Measurements from ENCODE around the gene WNT3A.

The WNT3A gene

DNA sequence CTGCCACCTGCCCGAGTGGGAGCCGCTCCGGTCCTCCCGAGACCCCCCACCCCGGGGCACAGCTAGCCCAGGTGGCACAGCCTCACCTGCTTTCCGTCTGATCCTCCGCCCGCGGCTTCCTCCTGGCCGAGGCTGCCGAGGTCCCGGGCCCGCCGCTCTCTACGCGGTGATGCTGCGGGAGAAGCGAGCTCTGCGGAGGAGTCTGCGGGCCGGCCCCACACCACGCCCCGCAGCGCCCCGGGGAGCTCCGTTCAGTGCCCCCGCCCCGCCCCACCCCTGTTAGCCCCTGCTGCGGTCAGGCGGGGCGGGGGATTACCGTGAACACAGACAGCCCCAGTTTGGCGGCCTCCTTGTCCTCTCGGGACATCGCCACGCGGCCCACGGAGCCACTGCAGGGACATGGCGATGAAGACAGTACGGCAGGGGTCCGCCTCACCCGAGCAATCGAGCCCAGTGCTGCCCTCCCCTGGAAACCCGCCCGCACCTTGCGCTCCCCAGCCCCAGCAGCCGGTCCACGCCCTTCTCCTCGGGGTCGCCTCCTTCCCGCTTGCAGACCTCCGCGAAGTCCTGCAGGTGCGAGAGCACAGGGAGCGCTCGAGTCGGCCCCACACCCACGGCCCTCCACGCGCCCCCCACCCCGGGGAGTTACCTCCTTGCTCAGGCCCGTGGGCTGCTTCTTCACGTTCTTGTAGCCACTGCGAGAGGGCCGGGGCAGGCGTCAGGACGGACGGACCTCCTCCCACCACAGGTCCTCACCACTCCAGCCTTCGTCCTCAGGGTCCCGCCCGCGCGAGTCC, 95.4 kb downstream of the WNT3A start (continued):
- no peak for TF ChIP-seq ZBTB21 (tag by site-specific recombination; IDR thresholded peaks at IDR 0.05)
- TF ChIP-seq, protein P1, sequence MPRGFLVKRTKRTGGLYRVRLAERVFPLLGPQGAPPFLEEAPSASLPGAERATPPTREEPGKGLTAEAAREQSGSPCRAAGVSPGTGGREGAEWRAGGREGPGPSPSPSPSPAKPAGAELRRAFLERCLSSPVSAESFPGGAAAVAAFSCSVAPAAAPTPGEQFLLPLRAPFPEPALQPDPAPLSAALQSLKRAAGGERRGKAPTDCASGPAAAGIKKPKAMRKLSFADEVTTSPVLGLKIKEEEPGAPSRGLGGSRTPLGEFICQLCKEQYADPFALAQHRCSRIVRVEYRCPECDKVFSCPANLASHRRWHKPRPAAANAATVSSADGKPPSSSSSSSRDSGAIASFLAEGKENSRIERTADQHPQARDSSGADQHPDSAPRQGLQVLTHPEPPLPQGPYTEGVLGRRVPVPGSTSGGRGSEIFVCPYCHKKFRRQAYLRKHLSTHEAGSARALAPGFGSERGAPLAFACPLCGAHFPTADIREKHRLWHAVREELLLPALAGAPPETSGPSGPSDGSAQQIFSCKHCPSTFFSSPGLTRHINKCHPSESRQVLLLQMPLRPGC (tag by site-specific recombination; IDR thresholded peaks at IDR 0.05), result no peak; the same call in 1 of the 2 replicates
- peak; percentile 85 for TF ChIP-seq ZBTB48 (tag by site-specific recombination; IDR thresholded peaks at IDR 0.05)
- TF ChIP-seq ZNF2 (tag by site-specific recombination; IDR thresholded peaks at IDR 0.05), result no peak
- no peak for TF ChIP-seq ZNF239 (tag by site-specific recombination; IDR thresholded peaks at IDR 0.05)
- TF ChIP-seq ZEB2 (tag by site-specific recombination; IDR thresholded peaks at IDR 0.05), result peak; percentile 75; the same call in 1 of the 2 replicates
- TF ChIP-seq ZNF114 (tag by site-specific recombination; IDR thresholded peaks at IDR 0.05), result no peak
- TF ChIP-seq ZNF792 (tag by site-specific recombination; IDR thresholded peaks at IDR 0.05), result no peak; the same call in 1 of the 2 replicates
- TF ChIP-seq ZNF785 (tag by site-specific recombination; IDR thresholded peaks at IDR 0.05), result no peak
- TF ChIP-seq ZBTB20 (tag by site-specific recombination; IDR thresholded peaks at IDR 0.05), result peak; percentile 64
- TF ChIP-seq ZNF473 (tag by site-specific recombination; IDR thresholded peaks at IDR 0.05), result no peak
- TF ChIP-seq, protein P2, sequence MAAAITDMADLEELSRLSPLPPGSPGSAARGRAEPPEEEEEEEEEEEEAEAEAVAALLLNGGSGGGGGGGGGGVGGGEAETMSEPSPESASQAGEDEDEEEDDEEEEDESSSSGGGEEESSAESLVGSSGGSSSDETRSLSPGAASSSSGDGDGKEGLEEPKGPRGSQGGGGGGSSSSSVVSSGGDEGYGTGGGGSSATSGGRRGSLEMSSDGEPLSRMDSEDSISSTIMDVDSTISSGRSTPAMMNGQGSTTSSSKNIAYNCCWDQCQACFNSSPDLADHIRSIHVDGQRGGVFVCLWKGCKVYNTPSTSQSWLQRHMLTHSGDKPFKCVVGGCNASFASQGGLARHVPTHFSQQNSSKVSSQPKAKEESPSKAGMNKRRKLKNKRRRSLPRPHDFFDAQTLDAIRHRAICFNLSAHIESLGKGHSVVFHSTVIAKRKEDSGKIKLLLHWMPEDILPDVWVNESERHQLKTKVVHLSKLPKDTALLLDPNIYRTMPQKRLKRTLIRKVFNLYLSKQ (tag by site-specific recombination; IDR thresholded peaks at IDR 0.05; ENCODE audit: borderline replicate concordance), result no peak
- TF ChIP-seq ZNF146 (tag by site-specific recombination; IDR thresholded peaks at IDR 0.05), result 0 out of 2 replicates have a peak, but pooled peaks have one; percentile 1
- no peak for TF ChIP-seq MEIS1 (CRISPR knock-in tag; IDR thresholded peaks at IDR 0.05; ENCODE audit: borderline replicate concordance)
- TF ChIP-seq, protein P3, sequence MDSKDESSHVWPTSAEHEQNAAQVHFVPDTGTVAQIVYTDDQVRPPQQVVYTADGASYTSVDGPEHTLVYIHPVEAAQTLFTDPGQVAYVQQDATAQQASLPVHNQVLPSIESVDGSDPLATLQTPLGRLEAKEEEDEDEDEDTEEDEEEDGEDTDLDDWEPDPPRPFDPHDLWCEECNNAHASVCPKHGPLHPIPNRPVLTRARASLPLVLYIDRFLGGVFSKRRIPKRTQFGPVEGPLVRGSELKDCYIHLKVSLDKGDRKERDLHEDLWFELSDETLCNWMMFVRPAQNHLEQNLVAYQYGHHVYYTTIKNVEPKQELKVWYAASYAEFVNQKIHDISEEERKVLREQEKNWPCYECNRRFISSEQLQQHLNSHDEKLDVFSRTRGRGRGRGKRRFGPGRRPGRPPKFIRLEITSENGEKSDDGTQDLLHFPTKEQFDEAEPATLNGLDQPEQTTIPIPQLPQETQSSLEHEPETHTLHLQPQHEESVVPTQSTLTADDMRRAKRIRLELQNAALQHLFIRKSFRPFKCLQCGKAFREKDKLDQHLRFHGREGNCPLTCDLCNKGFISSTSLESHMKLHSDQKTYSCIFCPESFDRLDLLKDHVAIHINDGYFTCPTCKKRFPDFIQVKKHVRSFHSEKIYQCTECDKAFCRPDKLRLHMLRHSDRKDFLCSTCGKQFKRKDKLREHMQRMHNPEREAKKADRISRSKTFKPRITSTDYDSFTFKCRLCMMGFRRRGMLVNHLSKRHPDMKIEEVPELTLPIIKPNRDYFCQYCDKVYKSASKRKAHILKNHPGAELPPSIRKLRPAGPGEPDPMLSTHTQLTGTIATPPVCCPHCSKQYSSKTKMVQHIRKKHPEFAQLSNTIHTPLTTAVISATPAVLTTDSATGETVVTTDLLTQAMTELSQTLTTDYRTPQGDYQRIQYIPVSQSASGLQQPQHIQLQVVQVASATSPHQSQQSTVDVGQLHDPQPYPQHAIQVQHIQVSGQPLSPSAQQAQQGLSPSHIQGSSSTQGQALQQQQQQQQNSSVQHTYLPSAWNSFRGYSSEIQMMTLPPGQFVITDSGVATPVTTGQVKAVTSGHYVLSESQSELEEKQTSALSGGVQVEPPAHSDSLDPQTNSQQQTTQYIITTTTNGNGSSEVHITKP (tag by site-specific recombination; IDR thresholded peaks at IDR 0.05), result no peak
- peak; percentile 81 for TF ChIP-seq ZBTB17 (tag by site-specific recombination; IDR thresholded peaks at IDR 0.05)
- peak; percentile 83 for TF ChIP-seq ZFP69B (tag by site-specific recombination; IDR thresholded peaks at IDR 0.05)
- TF ChIP-seq ZNF660 (tag by site-specific recombination; IDR thresholded peaks at IDR 0.05), result no peak; the same call in 1 of the 2 replicates
- TF ChIP-seq, protein P4, sequence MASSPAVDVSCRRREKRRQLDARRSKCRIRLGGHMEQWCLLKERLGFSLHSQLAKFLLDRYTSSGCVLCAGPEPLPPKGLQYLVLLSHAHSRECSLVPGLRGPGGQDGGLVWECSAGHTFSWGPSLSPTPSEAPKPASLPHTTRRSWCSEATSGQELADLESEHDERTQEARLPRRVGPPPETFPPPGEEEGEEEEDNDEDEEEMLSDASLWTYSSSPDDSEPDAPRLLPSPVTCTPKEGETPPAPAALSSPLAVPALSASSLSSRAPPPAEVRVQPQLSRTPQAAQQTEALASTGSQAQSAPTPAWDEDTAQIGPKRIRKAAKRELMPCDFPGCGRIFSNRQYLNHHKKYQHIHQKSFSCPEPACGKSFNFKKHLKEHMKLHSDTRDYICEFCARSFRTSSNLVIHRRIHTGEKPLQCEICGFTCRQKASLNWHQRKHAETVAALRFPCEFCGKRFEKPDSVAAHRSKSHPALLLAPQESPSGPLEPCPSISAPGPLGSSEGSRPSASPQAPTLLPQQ (tag by site-specific recombination; IDR thresholded peaks at IDR 0.05), result peak; percentile 89
- no peak for TF ChIP-seq ZNF623 (tag by site-specific recombination; IDR thresholded peaks at IDR 0.05)
- no peak for TF ChIP-seq ZNF19 (tag by site-specific recombination; IDR thresholded peaks at IDR 0.05; ENCODE audit: low read depth)
- peak; percentile 56 for TF ChIP-seq ZFHX2 (tag by site-specific recombination; conservative IDR thresholded peaks at IDR 0.05)
- TF ChIP-seq WT1 (tag by site-specific recombination; IDR thresholded peaks at IDR 0.05), result peak; percentile 75
- TF ChIP-seq ZNF10 (tag by site-specific recombination; IDR thresholded peaks at IDR 0.05), result peak; percentile 16; the same call in 1 of the 2 replicates
- TF ChIP-seq ZNF132 (tag by site-specific recombination; IDR thresholded peaks at IDR 0.05; ENCODE audit: borderline replicate concordance), result no peak
- no peak for TF ChIP-seq ZNF701 (tag by site-specific recombination; IDR thresholded peaks at IDR 0.05)
- TF ChIP-seq, protein P5, sequence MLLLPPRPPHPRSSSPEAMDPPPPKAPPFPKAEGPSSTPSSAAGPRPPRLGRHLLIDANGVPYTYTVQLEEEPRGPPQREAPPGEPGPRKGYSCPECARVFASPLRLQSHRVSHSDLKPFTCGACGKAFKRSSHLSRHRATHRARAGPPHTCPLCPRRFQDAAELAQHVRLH (tag by site-specific recombination; IDR thresholded peaks at IDR 0.05), result 0 out of 2 replicates have a peak, but pooled peaks have one; percentile 17
- peak; percentile 85 for TF ChIP-seq ZNF423 (tag by site-specific recombination; IDR thresholded peaks at IDR 0.05)
- TF ChIP-seq, protein P6, sequence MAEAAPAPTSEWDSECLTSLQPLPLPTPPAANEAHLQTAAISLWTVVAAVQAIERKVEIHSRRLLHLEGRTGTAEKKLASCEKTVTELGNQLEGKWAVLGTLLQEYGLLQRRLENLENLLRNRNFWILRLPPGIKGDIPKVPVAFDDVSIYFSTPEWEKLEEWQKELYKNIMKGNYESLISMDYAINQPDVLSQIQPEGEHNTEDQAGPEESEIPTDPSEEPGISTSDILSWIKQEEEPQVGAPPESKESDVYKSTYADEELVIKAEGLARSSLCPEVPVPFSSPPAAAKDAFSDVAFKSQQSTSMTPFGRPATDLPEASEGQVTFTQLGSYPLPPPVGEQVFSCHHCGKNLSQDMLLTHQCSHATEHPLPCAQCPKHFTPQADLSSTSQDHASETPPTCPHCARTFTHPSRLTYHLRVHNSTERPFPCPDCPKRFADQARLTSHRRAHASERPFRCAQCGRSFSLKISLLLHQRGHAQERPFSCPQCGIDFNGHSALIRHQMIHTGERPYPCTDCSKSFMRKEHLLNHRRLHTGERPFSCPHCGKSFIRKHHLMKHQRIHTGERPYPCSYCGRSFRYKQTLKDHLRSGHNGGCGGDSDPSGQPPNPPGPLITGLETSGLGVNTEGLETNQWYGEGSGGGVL (tag by site-specific recombination; IDR thresholded peaks at IDR 0.05), result peak; percentile 45; the same call in 1 of the 2 replicates
- no peak for TF ChIP-seq ZNF621 (tag by site-specific recombination; IDR thresholded peaks at IDR 0.05)
- TF ChIP-seq FEZF1 (tag by site-specific recombination; IDR thresholded peaks at IDR 0.05), result no peak
